Skin of body (tissue), 2 donors: Measurements from ENCODE around the gene ZNF653. TPM values are rescaled to one million over a fixed set of nuclear protein-coding genes. Genes with fewer than 3 reads are reported as not detected.
"Not testable (repeated sequence)": the region's sequence is repeated elsewhere in the genome, so short reads cannot be mapped to it uniquely, and the experiment has no call there.

Experiments
- DNase-seq: peaks from one replicate; lab custom pipeline; 2025; lab: John Stamatoyannopoulos, UW
- total RNA-seq: library from RNA; depleted of rRNA; stranded (reverse); fragments of >200 nt; gene quantifications from one replicate; pipeline ENCODE4 v1.2.3, GENCODE V29; 2014

The ZNF653 gene
- total RNA-seq, 1 donor from 2014 or later: 3.5 TPM

- peak; percentile 40 for DNase-seq
These were observed 23.9 kb downstream of the ZNF653 start for GRCh38 chr19:11481534-11482383.

GRCh38 chr19:11480715-11481533, 24.7 kb downstream of the ZNF653 start, which contains the start of gene ELAVL3:
ELAVL3 (minus strand) TSS chr19:11481046; CDS start chr19:11480608, 438 bp downstream.
- DNase-seq: no peak

GRCh38 chr19:11479898-11480714, 25.5 kb downstream of the ZNF653 start:
- DNase-seq: no peak

GRCh38 chr19:11479090-11479897, 26.3 kb downstream of the ZNF653 start:
- DNase-seq: no peak

- no peak for DNase-seq
These were observed 27.2 kb downstream of the ZNF653 start for GRCh38 chr19:11478167-11479089.

GRCh38 chr19:11475861-11476260, 29.8 kb downstream of the ZNF653 start:
- DNase-seq: no peak

- not testable (repeated sequence) for DNase-seq
These were observed 30.3 kb downstream of the ZNF653 start for GRCh38 chr19:11475343-11475742.

- no peak for DNase-seq
These were observed 31.9 kb downstream of the ZNF653 start for GRCh38 chr19:11473725-11474124.

- not testable (repeated sequence) for DNase-seq
These were observed 37.3 kb downstream of the ZNF653 start for GRCh38 chr19:11468266-11468845.

- DNase-seq: no peak
These were observed 40.0 kb downstream of the ZNF653 start for GRCh38 chr19:11465600-11465999.

GRCh38 chr19:11464333-11465265, 41.0 kb downstream of the ZNF653 start:
- no peak for DNase-seq

- DNase-seq: no peak
These were observed 42.2 kb downstream of the ZNF653 start for GRCh38 chr19:11463391-11463790.

GRCh38 chr19:11461453-11461852, 44.2 kb downstream of the ZNF653 start:
- DNase-seq: no peak

GRCh38 chr19:11460207-11460606, 45.4 kb downstream of the ZNF653 start:
- DNase-seq: no peak

- not testable (repeated sequence) for DNase-seq
These were observed 46.7 kb downstream of the ZNF653 start for GRCh38 chr19:11458912-11459311.

GRCh38 chr19:11458236-11458900, 47.3 kb downstream of the ZNF653 start:
- DNase-seq: no peak

GRCh38 chr19:11457831-11458230, 47.8 kb downstream of the ZNF653 start:
- DNase-seq: no peak
